ENCODE measurements around the gene NPRL2. TPM values are rescaled to one million over a fixed set of nuclear protein-coding genes. Genes with fewer than 3 reads are reported as not detected.

Gene NPRL2
- total and polyA plus RNA-seq, 2 experiments from 2014 or later, result 22.3 to 27.7 TPM

GRCh38 chr3:50357481-50357880 lies 6.9 kb upstream of the NPRL2 start:
- peaks cover 24% of the 10 kb centered on the region for H4K20me1 ChIP-seq (replicated peaks; ENCODE audit: insufficient read depth)
- peaks cover 21% of the 10 kb centered on the region for H3K79me2 ChIP-seq (replicated peaks; ENCODE audit: insufficient read depth)
- no peak for DNase-seq (ENCODE audit: low spot score)
- peak overlapping the region; percentile 92 for H3K4me2 ChIP-seq
- peak overlapping the region; percentile 75 for H3K4me3 ChIP-seq
- no peaks in the 10 kb centered on the region; the same call in 2 of the 3 replicates for H3K9me3 Mint-ChIP-seq
- H2AFZ ChIP-seq, result no peak overlapping the region
- H3K27me3 ChIP-seq (ENCODE audit: insufficient read depth), result peaks cover under 1% of the 10 kb centered on the region; the same call in 1 of the 2 replicates
- H3K4me1 Mint-ChIP-seq, result peaks cover 22% of the 10 kb centered on the region
- H3F3A ChIP-seq (replicated peaks; ENCODE audit: low read depth), result no peaks in the 10 kb centered on the region
- peaks cover 10% of the 10 kb centered on the region; the same call in 1 of the 2 replicates for H3K4me1 ChIP-seq (ENCODE audit: insufficient read depth)
- H3K27ac ChIP-seq (ENCODE audit: low read depth), result no peak overlapping the region
- no peaks in the 10 kb centered on the region for H3K9me2 ChIP-seq (ENCODE audit: insufficient read depth)
- peak overlapping the region; percentile 93 for H3K4me3 Mint-ChIP-seq
- TF ChIP-seq REST (IDR thresholded peaks at IDR 0.05; ENCODE audit: unreplicated experiment) (no peak), ETS1 (IDR thresholded peaks at IDR 0.05) (no peak), EZH2phosphoT487 (IDR thresholded peaks at IDR 0.05; ENCODE audit: unreplicated experiment) (no peak), CREB1 (CRISPR knock-in tag; IDR thresholded peaks at IDR 0.05; ENCODE audit: low read depth) (no peak), CTCF (conservative IDR thresholded peaks at IDR 0.05; ENCODE audit: low read depth in 2 of 2) (no peak), ZNF114 (CRISPR knock-in tag; IDR thresholded peaks at IDR 0.05) (no peak), ZNF462 (CRISPR knock-in tag; IDR thresholded peaks at IDR 0.05) (no peak), NANOG (IDR thresholded peaks at IDR 0.05; ENCODE audit: borderline replicate concordance) (no peak), POLR2AphosphoS5 (IDR thresholded peaks at IDR 0.05; ENCODE audit: low read depth) (no peak), EZH2 (IDR thresholded peaks at IDR 0.05; ENCODE audit: low read depth, unreplicated experiment) (no peak), ZNF331 (CRISPR knock-in tag; IDR thresholded peaks at IDR 0.05; ENCODE audit: low read depth) (no peak), STAT1 (IDR thresholded peaks at IDR 0.05; ENCODE audit: unreplicated experiment) (no peak), JUNB (IDR thresholded peaks at IDR 0.05; ENCODE audit: unreplicated experiment) (no peak)
- no peak overlapping the region for H3K27ac Mint-ChIP-seq
- H3K27me3 Mint-ChIP-seq (ENCODE audit: insufficient read depth, low read depth, poor library complexity), result peaks cover 8% of the 10 kb centered on the region
- no peaks in the 10 kb centered on the region for H3K36me3 ChIP-seq (ENCODE audit: insufficient read depth)
- H3K36me3 Mint-ChIP-seq (ENCODE audit: low read depth), result peaks cover 8% of the 10 kb centered on the region
- ATAC-seq, result no peak
